ENCODE measurements around the gene HECW1. TPM values are rescaled to one million over a fixed set of nuclear protein-coding genes. Genes with fewer than 3 reads are reported as not detected.
A peak's percentile ranks its signal among the peaks of the same experiment; 100 is the strongest.
"Not testable (repeated sequence)": the region's sequence is repeated elsewhere in the genome, so short reads cannot be mapped to it uniquely, and the experiment has no call there.

Gene HECW1
- total RNA-seq, 1 donor from 2014 or later, result not detected

DNA sequence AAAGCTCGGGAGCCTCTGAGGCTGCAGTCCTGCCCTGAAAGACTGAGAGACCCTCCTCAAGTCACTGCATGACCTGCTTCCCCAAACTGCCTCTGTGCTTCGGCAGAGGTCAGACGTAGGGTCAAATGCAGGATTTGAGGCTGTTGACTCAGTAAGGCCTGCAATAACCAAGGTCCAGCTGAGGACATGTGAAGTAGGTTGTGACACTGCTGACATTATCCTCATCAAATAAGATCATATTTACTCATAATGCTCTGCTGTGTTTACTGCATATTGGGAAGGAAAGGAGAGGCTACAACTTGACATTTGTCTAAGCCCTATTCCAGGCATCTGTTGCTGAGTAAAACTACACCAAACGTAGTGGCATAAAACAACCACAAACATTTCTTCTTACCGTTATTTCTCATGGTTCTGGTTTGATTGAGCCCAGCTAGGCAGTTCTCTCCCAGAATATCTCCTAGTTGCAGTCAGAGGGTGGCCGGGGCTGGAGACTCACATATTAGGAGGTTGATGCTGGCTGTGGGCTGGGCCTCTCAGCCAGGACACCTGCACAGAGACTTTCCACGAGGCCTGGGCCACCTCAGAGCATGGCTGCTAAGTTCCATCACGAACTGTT is 348.4 kb downstream of the HECW1 start:
- no peak for DNase-seq (ENCODE audit: low spot score)
- peak; percentile 53 for ATAC-seq

DNA sequence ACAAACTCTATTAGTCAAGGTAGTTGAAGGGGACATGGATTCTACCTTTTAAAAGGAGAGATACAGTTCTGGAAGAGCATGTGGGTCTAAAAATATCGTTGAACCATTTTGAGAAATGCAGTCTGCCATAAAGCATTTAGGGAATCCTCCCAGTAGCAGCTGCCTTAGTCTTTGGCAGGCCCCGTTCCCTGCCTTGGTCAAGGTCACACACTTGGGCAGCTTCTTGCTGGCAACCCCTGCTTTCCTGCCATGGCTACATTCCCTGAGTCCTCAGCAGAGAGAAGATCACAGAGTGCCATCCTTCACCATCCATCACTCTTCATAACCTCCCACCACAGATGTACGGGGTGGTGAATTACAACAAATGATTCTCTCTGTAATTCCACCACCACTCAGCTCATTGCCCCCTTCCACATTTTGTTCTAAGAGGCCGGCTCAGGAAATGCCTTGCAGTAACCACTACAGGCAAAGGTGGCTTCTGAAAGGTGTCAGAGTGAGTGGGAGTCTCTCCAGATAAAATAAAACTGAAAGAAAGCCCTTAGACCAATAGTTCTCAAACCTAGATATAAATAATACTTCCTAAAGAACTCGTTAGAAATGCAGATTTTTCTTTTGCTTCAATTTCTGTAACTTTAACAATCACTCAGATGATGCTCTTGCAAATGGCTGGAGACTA is 349.0 kb downstream of the HECW1 start:
- ATAC-seq (no peak), DNase-seq (ENCODE audit: low spot score) (no peak)

DNA sequence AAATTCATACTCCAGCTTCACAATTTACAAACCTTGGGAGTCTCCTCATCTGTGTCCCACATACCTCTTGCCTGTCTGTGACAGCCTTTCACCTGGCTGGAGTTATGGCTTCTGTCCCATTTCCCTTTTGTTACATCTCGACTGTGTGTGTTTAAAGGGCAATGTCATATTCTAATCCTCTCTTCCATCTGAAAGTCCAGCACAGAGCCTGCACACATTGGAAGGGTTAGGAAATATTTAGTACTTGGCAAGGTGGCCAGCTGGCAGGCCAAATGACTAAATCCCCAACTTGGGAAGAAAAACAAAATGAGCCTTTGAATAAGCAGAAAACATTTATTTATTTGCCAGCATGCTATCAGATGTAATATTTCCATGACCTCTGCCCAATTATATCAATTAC is 350.4 kb downstream of the HECW1 start:
- DNase-seq (ENCODE audit: low spot score), result peak; percentile 82

DNA sequence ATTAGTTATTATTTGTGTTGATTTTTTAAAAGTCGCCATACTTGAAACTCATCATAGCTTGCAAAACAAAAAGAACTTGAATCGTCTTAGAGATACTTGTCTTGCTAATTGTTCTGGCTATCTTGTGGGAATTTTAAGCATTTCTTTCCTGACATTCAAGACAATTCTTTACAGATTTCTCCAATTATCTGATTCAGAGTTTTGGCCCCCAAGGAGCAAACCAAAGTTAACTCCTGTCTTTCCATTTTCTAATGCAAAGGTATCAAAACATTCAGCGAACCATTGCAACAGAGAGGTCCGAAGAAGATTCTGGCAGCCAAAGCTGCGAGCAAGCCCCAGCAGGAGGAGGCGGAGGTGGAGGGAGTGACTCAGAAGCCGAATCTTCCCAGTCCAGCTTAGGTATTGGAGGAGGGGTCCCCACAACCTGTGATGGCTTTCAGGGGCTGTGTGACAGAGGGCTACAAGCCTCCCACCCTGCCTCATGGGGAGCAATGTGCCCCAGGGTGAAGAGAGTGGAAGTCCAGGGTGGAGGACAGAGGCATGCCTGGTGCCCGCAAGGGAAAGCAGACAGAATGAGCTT is 351.0 kb downstream of the HECW1 start:
- DNase-seq (ENCODE audit: low spot score) (no peak), ATAC-seq (no peak)

More for the DNA sequence above, 350.4 kb downstream of the HECW1 start:
- peak; percentile 87 for ATAC-seq

DNA sequence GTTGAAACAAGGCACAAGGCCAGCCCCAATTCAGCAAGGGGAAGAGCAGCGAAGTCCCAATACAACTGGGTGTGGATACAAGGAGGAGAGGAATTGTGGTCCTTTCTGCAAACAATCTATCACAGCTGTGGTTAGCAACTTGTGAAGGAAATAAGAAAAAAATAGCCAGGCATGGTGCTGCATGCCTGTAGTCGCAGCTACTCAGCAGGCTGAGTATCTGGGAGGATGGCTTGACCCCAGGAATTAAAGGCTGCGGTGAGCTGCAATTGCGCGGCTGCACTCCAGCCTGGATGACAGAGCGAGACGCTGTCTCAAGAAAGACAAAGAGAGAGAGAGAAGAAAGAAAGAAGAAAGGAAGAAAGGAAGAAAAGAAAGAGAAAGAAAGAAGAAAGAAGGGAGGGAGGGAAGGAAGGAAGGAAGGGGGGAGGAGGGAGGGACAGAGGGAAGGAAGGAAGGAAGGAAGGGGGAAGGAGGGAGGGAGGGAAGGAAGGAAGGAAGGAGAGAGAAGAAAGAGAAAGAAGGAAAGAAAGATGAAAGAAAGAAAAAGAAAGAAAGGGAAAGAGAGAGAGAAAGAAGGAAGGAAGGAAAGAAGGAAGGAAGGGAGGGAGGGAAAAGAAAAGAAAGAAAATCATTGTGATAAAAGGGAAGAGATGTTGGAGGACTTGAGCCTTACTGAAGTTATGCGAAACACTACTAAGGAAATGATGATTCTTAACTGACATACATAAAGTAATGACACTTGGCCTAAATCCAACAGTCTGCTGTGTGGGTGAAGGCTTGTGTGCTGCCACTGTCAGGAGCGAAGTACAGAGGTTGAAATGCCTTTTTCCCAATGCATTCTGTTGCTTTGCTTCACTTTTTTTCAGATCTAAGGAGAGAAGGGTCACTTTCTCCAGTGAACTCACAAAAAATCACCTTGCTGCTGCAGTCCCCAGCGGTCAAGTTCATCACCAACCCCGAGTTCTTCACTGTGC is 353.4 kb downstream of the HECW1 start:
- DNase-seq (ENCODE audit: low spot score) (no peak), ATAC-seq (peak; percentile 50)

DNA sequence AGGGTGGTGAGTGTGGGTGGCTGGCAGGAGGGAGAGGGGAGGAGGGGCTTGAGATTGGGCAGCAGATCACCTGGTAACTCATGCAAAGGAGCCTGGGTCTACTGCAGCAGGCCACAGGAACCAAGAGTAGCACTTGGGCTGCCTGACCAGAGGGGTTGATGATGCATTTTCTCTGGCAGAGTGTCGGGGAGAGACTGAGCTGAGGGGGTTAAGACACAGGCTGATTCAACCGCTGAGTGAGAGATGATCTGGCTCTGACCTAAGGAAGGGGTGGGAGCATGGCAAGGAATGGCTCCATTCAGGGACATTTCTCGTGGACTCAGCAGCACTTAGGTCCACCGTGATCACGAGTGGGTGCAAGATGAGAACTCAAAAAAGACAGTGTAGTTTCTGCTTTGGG is 355.0 kb downstream of the HECW1 start:
- no peak for ATAC-seq

DNA sequence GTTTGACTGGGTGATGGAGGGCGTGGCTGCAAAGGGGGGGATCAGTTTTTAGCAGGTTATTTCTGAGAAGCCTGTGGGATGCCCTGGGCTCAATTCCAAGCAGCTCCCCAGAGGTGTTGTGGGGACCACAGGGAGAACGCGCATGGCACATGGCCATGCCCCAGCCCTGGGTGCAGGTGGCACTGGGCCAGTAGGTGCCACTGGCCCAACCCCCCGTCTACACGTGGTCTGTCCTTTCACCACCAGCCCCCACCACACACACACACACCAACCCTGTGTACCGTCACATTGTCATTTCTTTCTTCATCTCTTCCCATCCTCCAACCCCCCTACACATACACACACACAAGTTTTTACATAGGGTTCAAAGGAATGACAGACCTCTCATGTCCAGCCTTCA is 355.4 kb downstream of the HECW1 start:
- DNase-seq (ENCODE audit: low spot score) (no peak), ATAC-seq (no peak)

More for the DNA sequence above, 355.0 kb downstream of the HECW1 start:
- no peak for DNase-seq (ENCODE audit: low spot score)

DNA sequence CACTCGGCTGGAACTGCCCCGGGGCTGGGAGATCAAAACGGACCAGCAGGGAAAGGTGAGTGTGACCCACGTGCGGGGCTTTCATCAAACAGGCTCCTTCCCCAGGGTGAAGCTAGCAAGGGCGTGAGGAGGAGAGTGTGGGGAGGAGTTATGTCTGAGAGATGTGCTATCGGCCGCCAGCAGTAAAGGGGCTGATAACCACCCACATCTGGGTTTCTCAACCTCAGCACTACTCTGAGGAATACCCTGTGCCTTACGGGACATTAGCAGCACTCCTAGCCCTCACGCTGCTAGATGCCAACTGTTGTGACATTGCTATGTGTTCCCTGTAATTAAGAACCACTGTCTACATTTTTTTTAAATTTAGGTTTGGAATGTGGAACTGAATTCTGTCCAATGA is 356.6 kb downstream of the HECW1 start:
- ATAC-seq (no peak), DNase-seq (ENCODE audit: low spot score) (no peak)

DNA sequence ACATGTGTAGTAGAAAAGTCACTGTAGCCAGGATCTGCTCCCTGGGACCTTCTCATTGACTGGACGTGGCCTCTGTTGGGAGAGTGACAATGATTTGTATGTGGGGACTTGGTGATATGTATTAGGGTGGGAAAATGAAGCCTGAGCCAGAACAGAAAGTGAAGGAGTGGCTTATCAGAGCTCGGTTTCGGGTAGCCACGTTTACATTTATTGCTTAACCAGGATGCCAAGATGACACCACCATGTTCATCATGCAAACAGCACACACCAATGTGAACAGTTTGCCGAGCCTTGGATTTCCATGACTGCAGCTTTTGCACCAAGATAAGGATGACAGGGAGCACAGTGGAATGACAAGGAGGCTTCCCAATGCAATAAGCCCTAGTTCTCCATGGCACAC is 357.7 kb downstream of the HECW1 start:
- ATAC-seq (no peak), DNase-seq (ENCODE audit: low spot score) (no peak)

DNA sequence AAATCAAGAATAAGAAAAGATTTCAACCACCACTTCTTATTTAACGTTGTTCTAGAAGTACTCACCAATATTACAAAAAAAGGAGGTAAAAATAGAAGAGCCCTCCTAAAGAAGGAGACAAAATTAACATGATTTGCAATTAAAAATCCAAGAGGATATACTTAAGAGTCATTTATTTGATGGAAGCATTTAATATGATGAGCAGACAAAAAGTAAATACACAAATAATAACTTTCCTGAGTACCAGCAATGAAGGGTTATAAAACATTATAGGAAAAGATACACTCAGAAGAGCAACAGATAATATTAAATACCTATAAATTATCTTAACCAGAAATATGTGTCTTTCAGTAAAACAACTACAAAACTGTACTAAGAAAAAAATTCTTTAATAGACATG is 363.5 kb downstream of the HECW1 start:
- no peak for DNase-seq (ENCODE audit: low spot score)
- ATAC-seq, result no peak

DNA sequence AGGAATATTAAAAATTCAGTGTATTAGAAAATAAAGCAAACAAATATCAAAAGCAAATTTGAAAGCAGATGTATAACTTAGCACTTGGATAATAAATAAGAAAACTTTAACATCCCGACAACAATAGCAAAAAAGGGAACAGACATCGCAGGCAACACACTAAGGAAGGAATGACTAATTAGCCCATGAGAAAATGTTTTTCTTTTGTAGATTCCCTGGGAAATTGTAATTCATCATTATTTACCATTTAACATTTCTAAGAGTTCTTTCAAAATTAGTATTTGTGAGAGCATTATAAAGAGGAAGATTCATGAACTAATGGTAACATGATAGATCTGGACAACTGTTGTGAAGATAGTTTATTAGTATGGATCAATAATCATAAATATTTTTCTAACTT is 364.4 kb downstream of the HECW1 start:
- DNase-seq (ENCODE audit: low spot score) (no peak), ATAC-seq (no peak)

DNA sequence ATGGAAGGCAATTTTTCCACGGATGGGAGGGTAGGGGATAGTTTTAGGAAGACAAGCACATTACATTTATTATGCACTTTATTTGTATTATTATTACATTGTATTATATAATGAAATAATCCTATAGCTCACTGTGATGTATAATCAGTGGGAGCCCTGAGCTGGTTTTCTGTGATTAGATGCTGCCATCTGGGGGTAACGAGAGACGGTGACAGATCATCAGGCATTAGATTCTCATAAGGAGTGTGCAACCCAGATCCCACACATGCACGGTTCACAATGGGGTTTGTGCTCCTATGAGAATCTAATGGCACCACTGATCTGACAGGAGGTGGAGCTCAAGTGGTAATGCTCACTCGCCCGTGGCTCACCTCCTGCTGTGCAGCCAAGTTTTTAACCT is 366.6 kb downstream of the HECW1 start:
- no peak for DNase-seq (ENCODE audit: low spot score)
- ATAC-seq, result peak; percentile 27

DNA sequence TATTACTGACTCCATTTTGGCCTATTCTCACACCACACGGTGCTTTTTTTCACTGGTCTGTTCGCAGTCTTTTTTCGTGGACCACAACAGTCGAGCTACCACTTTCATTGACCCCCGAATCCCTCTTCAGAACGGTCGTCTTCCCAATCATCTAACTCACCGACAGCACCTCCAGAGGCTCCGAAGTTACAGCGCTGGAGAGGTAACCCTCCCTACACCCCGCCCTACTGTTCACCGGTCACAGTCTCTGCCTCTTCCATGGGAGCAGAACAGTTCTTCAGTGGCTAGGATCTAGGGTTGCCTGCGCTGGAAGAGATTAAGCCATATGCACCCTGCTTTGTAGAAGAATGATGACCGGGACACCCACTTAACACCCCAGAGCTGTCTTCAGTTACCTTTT is 367.1 kb downstream of the HECW1 start:
- no peak for ATAC-seq
- no peak for DNase-seq (ENCODE audit: low spot score)

DNA sequence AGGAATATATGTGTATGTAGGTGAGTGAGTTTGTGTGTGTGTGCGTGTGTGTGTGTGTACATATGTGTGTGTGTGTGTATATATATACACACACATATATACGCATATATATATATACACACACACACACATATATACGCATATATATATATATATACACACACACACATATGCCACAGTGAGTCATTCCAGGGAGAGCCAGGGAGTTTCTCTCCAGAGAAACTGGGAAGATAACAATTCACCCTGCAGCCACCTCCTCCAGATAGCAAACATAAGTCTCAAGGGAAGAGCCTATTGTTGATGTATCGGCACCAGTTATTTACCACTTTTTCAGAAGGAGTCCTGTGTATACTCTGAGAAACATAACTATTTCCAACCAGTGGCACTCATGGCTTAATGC is 368.1 kb downstream of the HECW1 start:
- DNase-seq (ENCODE audit: low spot score) (no peak), ATAC-seq (no peak)

DNA sequence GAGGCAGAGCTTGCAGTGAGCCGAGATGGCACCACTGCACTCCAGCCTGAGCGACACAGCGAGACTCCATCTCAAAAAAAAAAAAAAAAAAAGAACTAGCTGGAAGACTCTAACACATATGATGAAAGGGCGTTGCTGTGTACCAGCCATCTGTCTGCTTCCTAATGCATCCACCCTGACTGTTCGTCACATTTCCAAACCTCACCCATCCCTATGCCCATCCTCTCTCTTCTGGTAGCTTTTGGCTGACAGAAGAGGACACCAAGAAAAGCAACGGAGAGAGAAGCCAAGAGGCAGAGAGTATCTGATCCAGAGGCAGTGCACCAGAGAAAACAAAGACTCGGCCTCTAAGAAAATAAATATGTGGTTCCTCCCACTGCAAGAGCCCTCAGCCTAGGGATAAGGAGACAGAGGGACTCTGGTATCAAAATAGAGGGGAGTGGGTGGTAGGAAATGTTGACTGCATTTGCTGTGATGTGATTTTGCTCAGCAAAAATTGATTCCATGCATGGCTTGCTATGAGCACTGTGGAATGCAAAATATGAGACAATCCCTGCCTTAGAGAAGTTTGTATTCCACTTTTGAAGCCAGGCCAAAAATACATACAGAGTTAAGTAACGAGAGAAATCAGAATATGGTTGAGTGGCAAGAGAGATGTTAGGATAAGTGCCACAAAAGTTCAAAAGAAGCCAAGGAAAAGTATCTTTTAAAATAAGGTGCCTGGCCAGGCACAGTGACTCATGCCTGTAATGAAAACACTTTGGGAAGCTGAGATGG is 369.6 kb downstream of the HECW1 start:
- DNase-seq (ENCODE audit: low spot score) (no peak), ATAC-seq (no peak)

DNA sequence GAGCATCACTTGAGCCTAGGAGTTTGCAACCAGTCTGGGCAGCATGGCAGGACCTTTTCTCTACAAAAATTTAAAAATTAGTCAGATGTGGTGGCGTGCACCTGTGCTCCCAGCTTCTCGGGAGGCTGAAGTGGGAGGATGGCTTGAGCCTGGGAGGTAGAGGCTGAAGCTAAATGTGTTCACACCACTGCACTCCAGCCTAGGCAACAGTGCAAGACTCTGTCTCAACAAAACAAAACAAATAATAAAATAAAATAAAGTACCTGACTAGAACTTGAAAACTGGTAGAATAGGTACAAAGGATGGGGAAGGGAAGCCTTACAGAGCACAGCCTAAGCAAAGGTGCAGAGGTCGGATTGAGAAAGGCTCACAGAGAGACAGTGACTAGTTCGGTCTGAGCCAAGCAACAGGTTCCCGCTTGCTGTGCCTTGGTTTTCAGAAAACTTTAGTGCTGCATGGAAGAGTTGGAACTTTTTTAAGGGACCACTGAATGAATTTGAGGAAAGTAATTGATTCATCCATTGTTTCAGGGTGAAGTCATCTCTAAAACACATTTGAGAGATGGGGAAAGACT is 370.3 kb downstream of the HECW1 start:
- ATAC-seq (peak; percentile 96), DNase-seq (ENCODE audit: low spot score) (peak; percentile 64)

DNA sequence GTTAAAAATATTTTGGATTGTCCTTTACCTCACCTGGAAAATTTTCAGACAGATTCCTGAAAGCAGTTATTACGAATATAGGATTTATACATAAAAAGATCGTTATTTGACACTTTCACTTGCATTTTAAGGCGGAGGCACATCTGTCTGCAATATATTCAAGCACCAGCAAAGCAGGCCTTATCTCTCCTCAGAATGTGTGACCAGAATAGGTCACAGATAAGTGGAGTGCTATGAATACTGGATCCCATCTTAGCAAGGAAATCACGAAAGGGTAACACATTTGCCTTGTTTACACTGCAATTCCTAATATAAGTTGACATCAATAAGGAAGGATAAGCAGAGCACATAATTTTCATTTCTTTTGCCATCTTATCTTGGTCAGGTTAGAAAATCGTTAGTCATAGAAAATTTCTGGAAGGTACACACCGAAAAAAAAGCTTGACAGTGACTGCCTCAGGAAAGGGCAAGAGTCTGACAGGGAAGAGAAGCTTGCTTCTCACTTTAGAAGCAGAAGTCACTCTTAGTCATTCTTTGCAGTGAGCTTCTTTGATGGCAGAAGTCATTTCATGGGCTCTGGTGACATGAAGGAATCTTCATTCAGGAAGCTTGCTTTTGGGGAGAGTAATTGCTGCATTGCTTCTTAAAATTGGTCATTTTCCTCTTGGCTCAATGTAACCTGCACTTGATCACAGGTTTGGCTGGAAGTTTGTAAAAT is 372.4 kb downstream of the HECW1 start:
- no peak for DNase-seq (ENCODE audit: low spot score)
- no peak for ATAC-seq

DNA sequence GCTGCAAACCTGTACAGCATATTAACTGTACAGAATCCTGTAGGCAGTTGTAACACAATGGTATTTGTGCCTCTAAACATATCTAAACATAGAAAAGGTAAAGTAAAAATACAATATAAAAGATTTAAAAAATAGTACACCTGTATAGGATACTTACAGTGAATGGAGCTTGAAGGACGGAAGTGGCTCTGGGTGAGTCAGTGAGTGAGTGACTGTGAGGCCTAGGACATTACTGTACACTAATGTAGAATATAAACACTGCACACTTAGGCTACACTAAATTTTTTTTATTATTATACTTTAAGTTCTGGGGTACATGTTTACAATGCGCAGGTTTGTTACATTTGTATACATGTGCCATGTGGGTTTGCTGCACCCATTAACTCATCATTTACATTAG is 373.1 kb downstream of the HECW1 start:
- no peak for ATAC-seq
- no peak for DNase-seq (ENCODE audit: low spot score)

DNA sequence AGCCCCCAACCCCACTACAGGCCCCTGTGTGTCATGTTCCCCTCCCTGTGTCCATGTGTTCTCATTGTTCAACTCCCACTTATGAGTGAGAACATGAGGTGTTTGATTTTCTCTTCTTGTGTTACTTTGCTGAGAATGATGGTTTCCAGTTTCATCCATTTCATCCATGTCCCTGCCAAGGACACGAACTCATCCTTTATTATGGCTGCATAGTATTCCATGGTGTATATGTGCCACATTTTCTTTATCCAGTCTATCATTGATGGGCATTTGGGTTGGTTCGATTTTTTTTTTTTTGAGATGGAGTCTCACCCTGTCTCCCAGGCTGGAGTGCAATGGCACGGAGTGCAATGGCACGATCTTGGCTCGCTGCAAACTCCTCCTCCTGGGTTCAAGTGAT is 373.6 kb downstream of the HECW1 start:
- DNase-seq (ENCODE audit: low spot score); ATAC-seq: not testable (repeated sequence)

DNA sequence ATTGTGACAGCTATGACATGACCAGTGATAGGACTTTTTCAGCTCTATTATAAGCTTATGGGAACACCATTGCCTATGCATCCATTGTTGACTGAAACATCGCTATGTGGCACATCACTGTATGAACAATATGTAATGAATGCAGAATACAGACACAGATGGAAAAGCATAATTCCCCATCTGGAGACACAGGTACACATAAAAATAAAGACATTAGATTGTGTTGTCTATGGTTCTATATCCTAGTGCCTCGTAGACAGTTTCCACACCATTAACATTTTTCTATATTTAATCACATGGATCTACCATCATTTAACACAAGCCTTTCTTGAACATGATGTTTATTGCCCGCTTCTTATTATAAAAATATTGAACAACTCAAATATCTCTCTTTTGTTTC is 374.2 kb downstream of the HECW1 start:
- DNase-seq (ENCODE audit: low spot score), result no peak
- no peak for ATAC-seq

Measured in left lobe of liver (tissue), 2 donors.